HepG2 (cell line): ENCODE results near the gene CTPS2. TPM values are rescaled to one million over a fixed set of nuclear protein-coding genes. Genes with fewer than 3 reads are reported as not detected.

Source experiments
- ATAC-seq: fragments of 200-7000 bp; cut with Tn5 transposase; 3 replicates; pipeline ENCODE4 v1.9.1; 2020; ENCODE audit warnings: mild to moderate bottlenecking, moderate library complexity
- BruUV-seq: library from RNA; stranded (reverse); fragments of 400-500 nt; replicated peaks from 2 replicates; lab custom pipeline; 2021; lab: Mats Ljungman, UMichigan
- CTCF ChIA-PET: fragments of 300-600 bp; formaldehyde crosslinking; extraction: SDS; loops from one replicate; lab custom pipeline; 2021; ENCODE audit warnings: low total read pairs, inconsistent platforms, low intra/inter-chr PET ratio; lab: Yijun Ruan, JAX
- POLR2A ChIA-PET: fragments of 350-600 bp; sonication (Branson Sonifier 250); formaldehyde crosslinking; loops from one replicate; lab custom pipeline; 2020; ENCODE audit warnings: antibody characterized with exemption, inconsistent platforms; lab: Yijun Ruan, JAX
- DNase-seq: peaks from one replicate; pipeline ENCODE4 v3.0.0-alpha.2; 2015; ENCODE audit warnings: low spot score
- FAIRE-seq: peaks from 3 replicates; lab custom pipeline; 2011; peaks lifted over from hg19 to GRCh38; lab: Jason Lieb, UNC
- H2AFZ ChIP-seq: one replicate; pipeline ENCODE4 v1.6.1; 2011; ENCODE audit warnings: low read length, inconsistent platforms
- H3K27ac ChIP-seq: fragments of 300-600 bp; 3 replicates; pipeline ENCODE4 v1.8.0; 2011; ENCODE audit warnings: mixed run types, mild to moderate bottlenecking, mixed read lengths, low read length, inconsistent platforms; ENCODE audit not compliant: insufficient read depth; ENCODE audit errors: extremely low read length
- H3K27me3 ChIP-seq, 2 experiments: fragments of 200-600 bp in 1 of 2; 2 replicates in 1 of 2; 3 replicates in 1 of 2; pipeline versions ENCODE4 v1.6.0 to v1.8.0; 2011; ENCODE audit warnings: low read length in 2 of 2, mild to moderate bottlenecking in 2 of 2, moderate library complexity in 2 of 2, inconsistent platforms in 1 of 2; ENCODE audit not compliant: insufficient read depth in 2 of 2, control insufficient read depth in 1 of 2
- H3K36me3 ChIP-seq, 2 experiments: fragments of 200-600 bp in 1 of 2; replicated peaks in 1 of 2; 2 replicates in 1 of 2; 3 replicates in 1 of 2; pipeline versions ENCODE4 v1.5.1 to v1.8.0; 2011; ENCODE audit warnings: low read length in 2 of 2, inconsistent platforms in 1 of 2; ENCODE audit not compliant: insufficient read depth in 2 of 2, control insufficient read depth in 1 of 2
- H3K4me1 ChIP-seq: 2 replicates; pipeline ENCODE4 v1.5.1; 2012; ENCODE audit warnings: low read length, inconsistent platforms; ENCODE audit not compliant: insufficient read depth
- H3K4me2 ChIP-seq: 2 replicates; pipeline ENCODE4 v1.6.0; 2011; ENCODE audit warnings: low read depth, low read length, inconsistent platforms
- H3K4me3 ChIP-seq, 3 experiments: fragments of 200-600 bp in 1 of 3; sonication (generic), shearing (Covaris generic) in 1 of 3; replicated peaks in 1 of 3; 2 replicates each; pipeline ENCODE4 v1.5.1; 2011 to 2016; ENCODE audit warnings: low read length in 3 of 3, inconsistent platforms in 2 of 3, low read depth in 2 of 3, mild to moderate bottlenecking in 2 of 3, control low read depth in 1 of 3, mixed read lengths in 1 of 3; ENCODE audit not compliant: insufficient read depth in 1 of 3
- H3K79me2 ChIP-seq: one replicate; pipeline ENCODE4 v1.6.1; 2011; ENCODE audit warnings: low read length, inconsistent platforms; ENCODE audit not compliant: insufficient read depth
- H3K9ac ChIP-seq: 2 replicates; pipeline ENCODE4 v1.6.0; 2011; ENCODE audit warnings: mild to moderate bottlenecking, low read depth, low read length, inconsistent platforms; ENCODE audit not compliant: insufficient read depth
- H3K9me3 ChIP-seq: 2 replicates; pipeline ENCODE4 v1.5.1; 2012; ENCODE audit warnings: mild to moderate bottlenecking, low read length
- H4K20me1 ChIP-seq: 2 replicates; pipeline ENCODE4 v1.6.0; 2011; ENCODE audit warnings: inconsistent platforms, mild to moderate bottlenecking, low read length, moderate library complexity; ENCODE audit not compliant: insufficient read depth
- HMG20A ChIP-seq: IDR thresholded peaks from 2 replicates; pipeline ENCODE4 v1.6.1; 2016; ENCODE audit warnings: borderline replicate concordance
- JDP2 ChIP-seq: sonication (generic); formaldehyde crosslinking; IDR thresholded peaks from 2 replicates; pipeline ENCODE4 v1.8.1; 2022; ENCODE audit warnings: missing genetic modification reagents, borderline replicate concordance
- MTA3 ChIP-seq: sonication (generic); formaldehyde crosslinking; IDR thresholded peaks from 2 replicates; pipeline ENCODE4 v1.4.0; 2020; ENCODE audit warnings: missing genetic modification reagents
- NFKB2 ChIP-seq: sonication (generic); formaldehyde crosslinking; IDR thresholded peaks from 2 replicates; pipeline ENCODE4 v1.4.0; 2020; ENCODE audit warnings: missing genetic modification reagents, borderline replicate concordance
- SALL2 ChIP-seq: sonication (generic); formaldehyde crosslinking; IDR thresholded peaks from 2 replicates; pipeline ENCODE4 v1.8.1; 2023; ENCODE audit warnings: mild to moderate bottlenecking, missing genetic modification reagents, inconsistent platforms
- TEAD3 ChIP-seq: optimal IDR thresholded peaks from 2 replicates; pipeline ENCODE3; 2016; ENCODE audit warnings: borderline replicate concordance
- ZMAT3 ChIP-seq: sonication (generic); formaldehyde crosslinking; conservative IDR thresholded peaks from 2 replicates; pipeline ENCODE4 v1.7.0; 2021; ENCODE audit warnings: missing genetic modification reagents
- ZNF296 ChIP-seq: sonication (generic); formaldehyde crosslinking; conservative IDR thresholded peaks from 2 replicates; pipeline ENCODE4 v1.5.0; 2020; ENCODE audit warnings: mild to moderate bottlenecking, missing genetic modification reagents
- ZNF468 ChIP-seq: sonication (generic); formaldehyde crosslinking; IDR thresholded peaks from 2 replicates; pipeline ENCODE4 v1.8.0; 2022; ENCODE audit warnings: mild to moderate bottlenecking, moderate library complexity, missing genetic modification reagents
- ZNF605 ChIP-seq: sonication (generic); formaldehyde crosslinking; IDR thresholded peaks from 2 replicates; pipeline ENCODE4 v1.8.0; 2022; ENCODE audit warnings: mild to moderate bottlenecking, missing genetic modification reagents
- ZNF749 ChIP-seq: sonication (generic); formaldehyde crosslinking; IDR thresholded peaks from 2 replicates; pipeline ENCODE4 v1.8.0; 2022; ENCODE audit warnings: mild to moderate bottlenecking, missing genetic modification reagents, moderate library complexity, borderline replicate concordance
- WGBS: methylation state at CpG from one replicate; pipeline ENCODE4 v1.1.6; 2017; ENCODE audit warnings: low lambda C conversion rate; 5-methylcytosine and 5-hydroxymethylcytosine counted together
- in situ Hi-C: cut with HindIII; loops from 2 replicates; pipeline ENCODE4 v1.10.0; 2017; ENCODE audit warnings: low pct_unique_long_range_greater_than_20kb; ENCODE audit not compliant: extremely low pct_ligation_motif_present
- intact Hi-C: fragments of 100-400 bp; cut with micrococcal nuclease; formaldehyde crosslinking; loops from one replicate; pipeline ENCODE4 v1.10.0; 2022; ENCODE audit not compliant: unreplicated experiment
- polyA plus RNA-seq, 8 experiments: library from polyadenylated mRNA; depleted of rRNA in 3 of 8; stranded (reverse) in 7 of 8; unstranded in 1 of 8; fragments of >200 nt; fragmentation: Illumina TruSeq in 4 of 8; extraction: Trizol in 4 of 8; gene quantifications; 2 replicates each; pipeline versions ENCODE4 v1.2.1 to v1.2.3, GENCODE V29; 2011 to 2016; ENCODE audit warnings: low read depth in 4 of 8, missing spikeins in 1 of 8, mixed read lengths in 1 of 8; ENCODE audit not compliant: insufficient read depth in 1 of 8
- total RNA-seq, 5 experiments: library from RNA; depleted of rRNA; stranded (reverse); fragments of >200 nt; fragmentation: Illumina TruSeq; extraction: Trizol; gene quantifications; 2 replicates each; pipeline ENCODE4 v1.2.3, GENCODE V29; 2016; ENCODE audit warnings: low read depth in 1 of 5
- TF ChIP-seq, protein P1 (sequence below): sonication (generic); formaldehyde crosslinking; IDR thresholded peaks from 2 replicates; pipeline ENCODE4 v1.8.0; 2022; ENCODE audit warnings: mild to moderate bottlenecking, missing genetic modification reagents
- TF ChIP-seq, protein P2 (sequence below): sonication (generic); formaldehyde crosslinking; conservative IDR thresholded peaks from 2 replicates; pipeline ENCODE4 v1.4.0; 2020; ENCODE audit warnings: missing genetic modification reagents
- TF ChIP-seq, protein P3 (sequence below): sonication (generic); formaldehyde crosslinking; IDR thresholded peaks from 2 replicates; pipeline ENCODE4 v1.9.0; 2022; ENCODE audit warnings: low read depth, missing genetic modification reagents
- TF ChIP-seq, protein P4 (sequence below): sonication (generic); formaldehyde crosslinking; IDR thresholded peaks from 2 replicates; pipeline ENCODE4 v1.5.0; 2020; ENCODE audit warnings: mild to moderate bottlenecking, missing genetic modification reagents, borderline replicate concordance
- TF ChIP-seq, protein P5 (sequence below): sonication (generic); formaldehyde crosslinking; IDR thresholded peaks from 2 replicates; pipeline ENCODE4 v1.5.0; 2020; ENCODE audit warnings: mild to moderate bottlenecking, missing genetic modification reagents, moderate library complexity

CTPS2 gene
- total and polyA plus RNA-seq, 2 of the 13 experiments (the other 11 are each of a cell fraction or from before 2014, with no cell fraction given) = 10.3 to 26.1 TPM

DNA sequence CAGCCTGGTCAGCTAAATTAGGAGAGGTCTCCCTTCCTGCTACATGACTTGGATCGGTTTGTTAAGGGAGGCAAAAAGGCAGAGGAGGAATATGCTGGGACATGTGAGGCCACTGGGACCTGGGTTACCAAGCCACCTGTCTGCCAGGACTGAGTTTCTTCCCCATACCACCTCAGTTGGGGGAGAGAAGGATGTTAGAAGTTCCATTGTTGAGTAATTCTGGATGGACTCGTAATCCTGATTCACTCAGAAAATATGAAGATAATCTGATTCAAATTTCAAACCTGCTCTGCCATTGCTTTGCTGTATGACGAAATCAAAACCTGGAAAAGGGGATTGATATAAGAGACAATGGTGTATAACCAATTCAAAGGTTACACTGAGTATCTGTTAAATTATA lies 159.9 kb downstream of the CTPS2 start (continued):
- TF ChIP-seq, protein P1, sequence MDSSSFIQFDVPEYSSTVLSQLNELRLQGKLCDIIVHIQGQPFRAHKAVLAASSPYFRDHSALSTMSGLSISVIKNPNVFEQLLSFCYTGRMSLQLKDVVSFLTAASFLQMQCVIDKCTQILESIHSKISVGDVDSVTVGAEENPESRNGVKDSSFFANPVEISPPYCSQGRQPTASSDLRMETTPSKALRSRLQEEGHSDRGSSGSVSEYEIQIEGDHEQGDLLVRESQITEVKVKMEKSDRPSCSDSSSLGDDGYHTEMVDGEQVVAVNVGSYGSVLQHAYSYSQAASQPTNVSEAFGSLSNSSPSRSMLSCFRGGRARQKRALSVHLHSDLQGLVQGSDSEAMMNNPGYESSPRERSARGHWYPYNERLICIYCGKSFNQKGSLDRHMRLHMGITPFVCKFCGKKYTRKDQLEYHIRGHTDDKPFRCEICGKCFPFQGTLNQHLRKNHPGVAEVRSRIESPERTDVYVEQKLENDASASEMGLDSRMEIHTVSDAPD (CRISPR knock-in tag) = no peak
- no peak for TF ChIP-seq TEAD3 (CRISPR knock-in tag)
- TF ChIP-seq ZNF468 (CRISPR knock-in tag) = no peak
- no peak for TF ChIP-seq ZNF605 (CRISPR knock-in tag)
- TF ChIP-seq ZNF749 = no peak
- no peak for TF ChIP-seq NFKB2

DNA sequence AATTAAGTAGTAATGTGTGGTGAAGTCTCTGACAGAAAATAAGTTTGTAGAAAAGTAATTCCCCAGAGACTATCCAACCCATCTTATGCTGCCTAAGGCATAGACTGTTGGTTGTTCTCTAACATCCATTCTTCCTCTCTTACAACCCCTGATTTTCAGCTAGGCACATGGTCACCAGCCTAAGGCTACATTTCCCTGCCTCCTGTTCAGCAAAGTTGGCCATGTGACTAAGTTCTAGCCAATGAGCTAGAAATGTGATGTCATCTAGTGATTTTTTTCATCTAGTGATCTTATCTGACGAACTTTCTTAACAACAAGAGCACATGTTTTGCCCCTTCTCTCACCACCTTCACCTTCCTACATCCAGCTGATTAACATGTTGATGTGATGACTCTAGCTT lies 164.8 kb downstream of the CTPS2 start:
- no peak overlapping the region for H3K4me3 ChIP-seq
- no peak for ATAC-seq
- ChIA-PET POLR2A (no interaction called here), CTCF (no interaction called here)
- intact Hi-C loops = no loop called here
- no peaks in the 10 kb centered on the region for H3K27me3 ChIP-seq
- no peaks in the 10 kb centered on the region for H3K36me3 ChIP-seq
- H3K27ac ChIP-seq = no peak overlapping the region
- BruUV-seq = no TSS peak
- H3K79me2 ChIP-seq = no peaks in the 10 kb centered on the region
- WGBS = 20% methylated on average over 1 of the region's 1 CpG
- no peak overlapping the region for H2AFZ ChIP-seq
- DNase-seq = no peak
- no peak overlapping the region for H3K9ac ChIP-seq
- H3K4me1 ChIP-seq = no peaks in the 10 kb centered on the region
- no peak overlapping the region for H3K4me2 ChIP-seq
- in situ Hi-C loops = no loop called here
- no peaks in the 10 kb centered on the region for H3K9me3 ChIP-seq
- H4K20me1 ChIP-seq = no peaks in the 10 kb centered on the region
- no peak for FAIRE-seq
- TF ChIP-seq ZMAT3 (CRISPR knock-in tag) = no peak
- TF ChIP-seq, protein P2, sequence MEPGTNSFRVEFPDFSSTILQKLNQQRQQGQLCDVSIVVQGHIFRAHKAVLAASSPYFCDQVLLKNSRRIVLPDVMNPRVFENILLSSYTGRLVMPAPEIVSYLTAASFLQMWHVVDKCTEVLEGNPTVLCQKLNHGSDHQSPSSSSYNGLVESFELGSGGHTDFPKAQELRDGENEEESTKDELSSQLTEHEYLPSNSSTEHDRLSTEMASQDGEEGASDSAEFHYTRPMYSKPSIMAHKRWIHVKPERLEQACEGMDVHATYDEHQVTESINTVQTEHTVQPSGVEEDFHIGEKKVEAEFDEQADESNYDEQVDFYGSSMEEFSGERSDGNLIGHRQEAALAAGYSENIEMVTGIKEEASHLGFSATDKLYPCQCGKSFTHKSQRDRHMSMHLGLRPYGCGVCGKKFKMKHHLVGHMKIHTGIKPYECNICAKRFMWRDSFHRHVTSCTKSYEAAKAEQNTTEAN = no peak
- TF ChIP-seq, protein P3, sequence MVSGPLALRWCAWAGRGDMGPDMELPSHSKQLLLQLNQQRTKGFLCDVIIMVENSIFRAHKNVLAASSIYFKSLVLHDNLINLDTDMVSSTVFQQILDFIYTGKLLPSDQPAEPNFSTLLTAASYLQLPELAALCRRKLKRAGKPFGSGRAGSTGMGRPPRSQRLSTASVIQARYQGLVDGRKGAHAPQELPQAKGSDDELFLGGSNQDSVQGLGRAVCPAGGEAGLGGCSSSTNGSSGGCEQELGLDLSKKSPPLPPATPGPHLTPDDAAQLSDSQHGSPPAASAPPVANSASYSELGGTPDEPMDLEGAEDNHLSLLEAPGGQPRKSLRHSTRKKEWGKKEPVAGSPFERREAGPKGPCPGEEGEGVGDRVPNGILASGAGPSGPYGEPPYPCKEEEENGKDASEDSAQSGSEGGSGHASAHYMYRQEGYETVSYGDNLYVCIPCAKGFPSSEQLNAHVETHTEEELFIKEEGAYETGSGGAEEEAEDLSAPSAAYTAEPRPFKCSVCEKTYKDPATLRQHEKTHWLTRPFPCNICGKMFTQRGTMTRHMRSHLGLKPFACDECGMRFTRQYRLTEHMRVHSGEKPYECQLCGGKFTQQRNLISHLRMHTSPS = no peak
- TF ChIP-seq SALL2 = no peak
- TF ChIP-seq ZNF296 (CRISPR knock-in tag) = no peak
- no peak for TF ChIP-seq MTA3 (CRISPR knock-in tag)
- TF ChIP-seq JDP2 (CRISPR knock-in tag) = no peak
- TF ChIP-seq, protein P4, sequence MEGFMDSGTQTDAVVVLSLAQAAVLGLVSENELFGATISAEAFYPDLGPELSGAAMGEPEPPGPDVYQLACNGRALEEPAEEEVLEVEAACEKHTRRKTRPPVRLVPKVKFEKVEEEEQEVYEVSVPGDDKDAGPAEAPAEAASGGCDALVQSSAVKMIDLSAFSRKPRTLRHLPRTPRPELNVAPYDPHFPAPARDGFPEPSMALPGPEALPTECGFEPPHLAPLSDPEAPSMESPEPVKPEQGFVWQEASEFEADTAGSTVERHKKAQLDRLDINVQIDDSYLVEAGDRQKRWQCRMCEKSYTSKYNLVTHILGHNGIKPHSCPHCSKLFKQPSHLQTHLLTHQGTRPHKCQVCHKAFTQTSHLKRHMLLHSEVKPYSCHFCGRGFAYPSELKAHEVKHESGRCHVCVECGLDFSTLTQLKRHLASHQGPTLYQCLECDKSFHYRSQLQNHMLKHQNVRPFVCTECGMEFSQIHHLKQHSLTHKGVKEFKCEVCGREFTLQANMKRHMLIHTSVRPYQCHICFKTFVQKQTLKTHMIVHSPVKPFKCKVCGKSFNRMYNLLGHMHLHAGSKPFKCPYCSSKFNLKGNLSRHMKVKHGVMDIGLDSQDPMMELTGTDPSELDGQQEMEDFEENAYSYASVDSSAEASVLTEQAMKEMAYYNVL (CRISPR knock-in tag) = no peak
- no peak for TF ChIP-seq HMG20A (CRISPR knock-in tag)
- TF ChIP-seq NFKB2 = no peak
- TF ChIP-seq, protein P5, sequence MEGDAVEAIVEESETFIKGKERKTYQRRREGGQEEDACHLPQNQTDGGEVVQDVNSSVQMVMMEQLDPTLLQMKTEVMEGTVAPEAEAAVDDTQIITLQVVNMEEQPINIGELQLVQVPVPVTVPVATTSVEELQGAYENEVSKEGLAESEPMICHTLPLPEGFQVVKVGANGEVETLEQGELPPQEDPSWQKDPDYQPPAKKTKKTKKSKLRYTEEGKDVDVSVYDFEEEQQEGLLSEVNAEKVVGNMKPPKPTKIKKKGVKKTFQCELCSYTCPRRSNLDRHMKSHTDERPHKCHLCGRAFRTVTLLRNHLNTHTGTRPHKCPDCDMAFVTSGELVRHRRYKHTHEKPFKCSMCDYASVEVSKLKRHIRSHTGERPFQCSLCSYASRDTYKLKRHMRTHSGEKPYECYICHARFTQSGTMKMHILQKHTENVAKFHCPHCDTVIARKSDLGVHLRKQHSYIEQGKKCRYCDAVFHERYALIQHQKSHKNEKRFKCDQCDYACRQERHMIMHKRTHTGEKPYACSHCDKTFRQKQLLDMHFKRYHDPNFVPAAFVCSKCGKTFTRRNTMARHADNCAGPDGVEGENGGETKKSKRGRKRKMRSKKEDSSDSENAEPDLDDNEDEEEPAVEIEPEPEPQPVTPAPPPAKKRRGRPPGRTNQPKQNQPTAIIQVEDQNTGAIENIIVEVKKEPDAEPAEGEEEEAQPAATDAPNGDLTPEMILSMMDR (CRISPR knock-in tag) = no peak
